ENCODE data around the gene SPIN1.
A peak's percentile ranks its signal among the peaks of the same experiment; 100 is the strongest.
"Not testable (repeated sequence)": the region's sequence is repeated elsewhere in the genome, so short reads cannot be mapped to it uniquely, and the experiment has no call there.

SPIN1 gene

DNA sequence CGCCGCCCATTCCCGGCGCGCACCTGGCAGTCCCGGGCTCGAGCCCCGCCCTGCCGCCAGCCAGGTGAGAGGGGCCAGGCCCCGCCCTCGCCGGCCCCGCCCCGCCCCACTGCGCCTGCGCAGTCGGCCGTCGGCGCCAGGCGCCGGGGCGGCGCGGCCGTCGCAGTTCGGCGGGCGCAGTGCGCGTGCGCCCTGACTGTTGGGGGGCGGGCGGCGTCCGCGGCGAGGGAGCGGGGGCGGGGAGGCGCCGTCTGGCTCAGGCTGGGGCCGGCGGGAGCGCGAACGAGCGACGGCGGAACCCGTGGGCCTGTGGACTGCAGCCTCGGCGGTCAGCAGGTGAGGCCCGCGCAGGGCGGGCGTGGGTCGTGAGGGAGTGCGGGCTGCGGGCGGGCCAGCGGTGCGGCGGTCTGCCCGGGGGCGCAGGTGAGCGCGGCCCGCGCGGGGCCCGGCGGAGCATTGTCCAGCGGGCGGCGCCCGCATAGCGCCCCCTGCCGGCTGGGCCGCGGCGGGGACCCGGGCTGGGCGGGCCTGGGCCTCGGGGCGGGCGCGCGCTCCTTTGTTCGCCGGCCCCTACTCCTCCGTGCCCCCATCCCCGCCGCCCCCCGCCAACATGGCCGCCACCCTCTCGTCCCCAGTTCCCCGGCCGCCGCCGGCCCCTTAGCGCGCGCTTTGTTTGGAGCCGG, at the start of gene SPIN1:
SPIN1 (plus strand) TSS at position 242 of the 683 bp plus-strand sequence. CDS start 38,096 bp downstream, outside the sequence.
- peak; percentile 80 for DNase-seq (ENCODE audit: low read depth)

DNA sequence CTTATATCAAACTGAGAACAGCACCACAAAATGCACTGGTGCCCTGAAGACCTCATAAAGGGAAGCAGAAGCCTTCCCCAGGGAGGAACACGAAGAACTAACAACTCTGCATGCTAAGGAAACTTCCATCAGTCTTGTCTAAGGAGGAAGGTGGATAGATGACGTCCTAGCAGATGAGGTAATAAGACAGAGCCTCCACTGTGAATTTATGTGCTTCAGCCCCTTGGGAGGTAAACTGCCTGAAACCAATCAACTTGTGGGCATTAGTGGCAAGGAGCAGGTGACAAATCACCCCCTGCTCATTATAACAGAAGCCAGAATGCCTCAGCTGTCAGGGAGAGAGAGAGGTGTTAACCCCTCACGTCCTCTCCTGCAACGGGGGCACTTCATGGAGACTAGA, 48.9 kb upstream of the SPIN1 start:
- DNase-seq (ENCODE audit: low read depth), result no peak

DNA sequence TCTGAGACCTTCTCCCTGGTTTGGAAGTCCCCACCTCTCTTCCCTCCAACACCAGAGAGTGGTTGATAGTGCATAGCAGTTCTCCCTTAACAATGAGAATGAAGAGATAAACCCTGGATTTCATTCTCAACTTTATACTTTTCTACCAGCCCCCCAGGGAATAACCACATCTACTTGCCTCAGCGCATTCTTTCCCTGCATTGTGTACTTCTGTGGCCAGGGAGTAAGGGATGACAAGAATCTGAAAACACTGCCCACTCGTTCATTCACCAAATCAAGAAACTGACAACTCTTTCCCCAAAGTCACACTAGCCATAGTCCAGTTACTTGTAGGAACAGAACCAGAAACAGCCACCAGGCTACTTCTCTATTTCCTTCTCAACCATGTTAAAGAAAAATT, 46.0 kb upstream of the SPIN1 start:
- DNase-seq (ENCODE audit: low read depth), result peak; percentile 36

DNA sequence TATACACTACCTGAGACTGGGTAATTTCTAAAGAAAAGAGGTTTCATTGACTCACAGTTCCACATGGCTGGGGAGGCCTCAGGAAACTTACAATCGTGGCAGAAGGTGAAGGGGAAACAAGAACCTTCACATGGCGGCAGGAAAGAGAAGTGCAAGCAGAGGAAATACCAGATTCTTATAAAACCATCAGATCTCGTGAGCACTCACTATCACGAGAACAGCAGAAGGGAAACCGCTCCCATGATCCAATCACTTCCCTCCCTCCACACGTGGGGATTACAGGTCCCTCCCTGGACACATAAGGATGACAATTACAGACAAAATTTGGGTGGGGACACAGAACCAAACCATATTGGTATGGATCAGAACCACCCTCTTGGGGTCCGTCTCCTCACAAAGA, 44.2 kb upstream of the SPIN1 start:
- no peak for DNase-seq (ENCODE audit: low read depth)

DNA sequence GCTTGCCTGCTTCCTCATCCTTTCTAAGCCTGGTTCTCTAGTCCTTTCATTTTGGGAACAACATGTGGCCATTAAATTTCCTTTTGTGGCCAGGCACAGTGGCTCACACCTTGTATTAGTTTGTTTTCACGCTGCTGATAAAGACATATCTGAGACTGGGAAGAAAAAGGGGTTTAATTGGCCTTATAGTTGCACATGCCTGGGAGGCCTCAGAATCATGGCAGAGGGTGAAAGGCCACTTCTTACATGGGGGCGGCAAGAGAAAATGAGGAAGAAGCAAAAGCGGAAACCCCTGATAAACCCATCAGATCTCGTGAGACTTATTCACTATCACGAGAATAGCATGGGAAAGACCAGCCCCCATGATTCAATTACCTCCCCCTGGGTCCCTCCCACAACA, 37.9 kb upstream of the SPIN1 start:
- not testable (repeated sequence) for DNase-seq (ENCODE audit: low read depth)

DNA sequence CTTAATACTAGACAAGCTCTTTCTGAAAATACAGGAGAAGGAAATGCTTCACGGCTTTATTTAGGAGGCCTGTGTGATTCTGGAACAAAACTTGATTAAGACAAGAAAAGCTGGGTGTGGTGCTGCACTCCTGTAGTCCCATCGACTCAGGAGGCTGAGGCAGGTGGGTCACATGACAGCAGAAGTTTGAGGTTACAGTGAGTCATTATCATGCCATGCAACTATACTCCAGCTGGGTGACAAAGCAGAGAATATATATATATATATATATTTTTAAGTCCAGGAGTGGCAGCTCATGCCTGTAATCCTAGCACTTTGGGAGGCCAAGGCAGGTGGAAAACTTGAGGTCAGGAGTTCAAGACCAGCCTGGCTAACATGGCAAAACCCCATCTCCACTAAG, 33.1 kb upstream of the SPIN1 start:
- DNase-seq (ENCODE audit: low read depth), result peak; percentile 14

DNA sequence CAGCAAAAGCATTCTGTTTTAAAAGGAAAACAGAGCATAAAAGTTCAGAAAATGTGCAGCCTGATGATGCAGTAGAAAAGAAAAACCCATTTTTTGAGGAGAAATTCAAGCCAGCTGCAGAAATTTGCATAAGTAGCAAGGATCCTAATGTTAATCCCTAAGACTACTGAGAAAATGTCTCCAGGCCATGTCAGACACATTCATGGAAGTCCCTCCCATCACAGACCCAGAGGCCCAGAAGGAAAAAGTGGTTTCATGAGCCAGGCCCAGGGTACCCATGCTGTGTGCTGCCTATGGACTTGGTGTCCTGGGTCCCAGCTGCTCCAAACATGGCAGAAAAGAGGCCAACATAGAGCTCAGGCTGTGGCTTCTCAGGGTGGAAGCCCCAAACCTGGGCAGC, 31.0 kb upstream of the SPIN1 start:
- not testable (repeated sequence) for DNase-seq (ENCODE audit: low read depth)

DNA sequence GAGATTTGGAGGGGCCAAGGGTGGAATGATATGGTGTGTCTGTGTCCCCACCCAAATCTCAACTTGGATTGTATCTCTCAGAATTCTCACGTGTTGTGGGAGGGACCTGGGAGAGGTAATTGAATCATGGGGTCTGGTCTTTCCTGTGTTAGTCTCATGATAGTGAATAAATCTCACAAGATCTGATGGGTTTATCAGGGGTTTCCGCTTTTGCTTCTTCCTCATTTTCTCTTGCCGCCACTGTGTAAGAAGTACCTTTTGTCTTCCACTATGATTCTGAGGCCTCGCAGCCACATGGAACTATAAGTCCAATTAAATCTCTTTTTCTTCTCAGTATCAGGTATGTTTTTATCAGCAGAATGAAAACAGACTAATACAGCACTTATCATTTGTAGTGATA, 29.5 kb upstream of the SPIN1 start:
- no peak for DNase-seq (ENCODE audit: low read depth)

DNA sequence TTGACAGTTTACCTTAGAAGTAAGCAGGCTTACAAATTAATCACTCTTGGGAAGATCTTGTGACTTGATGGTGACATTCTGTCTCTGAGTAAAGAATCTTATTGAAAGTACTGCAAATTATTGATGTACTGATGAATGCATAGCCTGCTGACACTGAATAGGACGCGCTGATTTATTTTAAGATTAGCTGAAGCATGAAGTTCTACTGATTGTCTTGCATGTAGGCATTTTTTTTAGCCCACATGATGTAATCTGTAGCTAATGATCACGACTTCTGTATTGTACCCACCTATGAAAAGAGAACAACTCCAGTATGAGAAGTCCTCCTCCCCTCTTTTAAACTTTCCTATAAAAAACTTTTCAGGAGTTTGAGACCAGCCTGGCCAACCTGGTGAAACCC, 28.3 kb upstream of the SPIN1 start:
- no peak for DNase-seq (ENCODE audit: low read depth)

DNA sequence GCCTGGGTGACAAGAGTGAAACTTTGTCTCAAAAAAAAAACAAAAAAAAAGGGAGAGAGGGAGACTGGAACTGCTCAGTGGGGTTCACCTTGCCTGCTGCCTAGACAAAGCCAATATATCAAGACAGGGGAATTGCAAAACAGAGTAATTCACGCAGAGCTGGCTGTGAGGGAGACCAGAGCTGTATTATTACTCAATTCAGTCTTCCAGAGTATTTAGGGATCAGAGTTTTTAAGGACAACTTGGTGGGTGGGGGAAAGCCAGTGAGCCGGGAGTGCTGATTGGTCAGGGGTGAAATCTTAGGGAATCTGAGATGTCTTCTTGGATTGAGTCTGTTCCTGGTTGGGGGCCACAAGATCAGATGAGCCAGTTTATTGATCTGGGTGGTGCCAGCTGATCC, 25.6 kb upstream of the SPIN1 start:
- DNase-seq (ENCODE audit: low read depth), result no peak

DNA sequence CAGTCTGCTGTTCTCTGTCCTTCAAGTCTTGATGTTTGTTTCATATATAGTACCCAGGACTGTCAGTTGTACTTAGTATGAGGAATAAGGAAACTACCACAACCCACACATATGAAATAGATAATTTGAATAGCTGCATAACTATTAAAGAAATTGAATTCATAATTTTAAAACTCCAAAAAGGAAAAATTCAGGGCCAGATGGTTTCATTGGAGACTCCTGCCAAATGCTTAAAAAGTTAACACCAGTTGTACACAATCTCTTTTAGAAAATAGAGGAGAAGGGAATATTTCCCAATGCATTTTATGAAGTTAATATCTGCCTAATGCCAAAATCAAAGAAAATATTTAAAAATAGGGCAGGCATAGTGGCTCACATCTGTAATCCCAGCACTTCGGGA, 24.6 kb upstream of the SPIN1 start:
- no peak for DNase-seq (ENCODE audit: low read depth)

DNA sequence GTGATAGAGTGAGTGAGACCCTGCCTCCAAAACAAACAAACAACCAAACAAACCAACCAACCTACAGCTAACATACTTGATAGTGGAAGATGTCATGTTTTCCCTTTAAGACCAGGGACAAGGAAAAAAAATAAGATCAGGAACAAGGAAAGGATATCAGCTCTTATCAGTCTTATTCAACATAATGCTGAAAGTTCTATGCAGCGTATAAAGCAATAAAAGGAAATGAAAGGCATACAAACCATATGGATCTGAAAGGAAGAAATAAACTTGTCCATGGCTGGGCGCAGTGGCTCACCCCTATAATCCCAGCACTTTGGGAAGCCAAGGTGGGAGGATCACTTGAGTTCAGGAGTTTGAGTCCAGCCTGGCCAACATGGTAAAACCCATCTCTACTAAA, 23.5 kb upstream of the SPIN1 start:
- DNase-seq (ENCODE audit: low read depth), result no peak

DNA sequence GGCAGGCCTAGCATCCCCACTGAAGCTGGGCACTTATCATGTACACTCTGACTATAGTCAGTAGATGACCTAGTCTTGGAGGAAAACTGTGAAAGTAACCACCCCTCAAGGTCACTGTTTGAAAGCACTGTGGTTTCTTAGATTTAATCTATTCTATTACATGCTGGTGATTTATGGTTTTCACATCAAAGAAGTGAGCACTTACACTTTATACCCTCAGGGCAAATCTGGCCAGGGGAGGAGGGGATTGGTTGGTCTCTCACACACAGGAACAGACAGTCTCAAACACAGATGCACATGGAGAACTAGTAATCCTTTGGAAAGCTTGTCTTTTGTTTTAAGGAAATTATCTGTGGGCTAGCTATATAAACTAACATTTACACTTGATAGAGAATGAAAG, 17.9 kb upstream of the SPIN1 start:
- DNase-seq (ENCODE audit: low read depth), result peak; percentile 39

DNA sequence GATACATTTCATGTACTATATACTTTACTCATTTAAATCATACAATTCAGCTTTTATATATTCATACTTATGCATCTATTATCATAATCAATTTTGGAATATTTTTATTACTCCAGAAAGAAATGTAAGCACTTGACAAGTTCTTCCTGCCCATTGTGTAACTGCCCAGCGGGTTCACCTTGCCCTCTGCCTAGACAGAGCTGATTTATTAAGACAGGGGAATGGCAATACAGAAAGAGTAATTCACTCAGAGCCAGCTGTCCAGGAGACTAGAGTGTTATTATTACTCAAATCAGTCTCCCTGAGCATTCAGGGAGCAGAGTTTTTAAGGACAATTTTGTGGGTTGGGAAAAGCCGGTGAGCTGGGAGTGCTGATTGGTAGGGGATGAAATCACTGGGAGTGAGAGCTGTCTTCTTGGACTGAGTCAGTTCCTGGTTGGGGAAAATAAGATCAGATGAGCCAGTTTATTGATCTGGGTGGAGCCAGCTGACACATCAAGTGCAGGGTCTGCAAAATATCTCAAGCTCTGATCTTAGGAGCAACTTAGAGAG, 16.1 kb upstream of the SPIN1 start:
- no peak for DNase-seq (ENCODE audit: low read depth)

DNA sequence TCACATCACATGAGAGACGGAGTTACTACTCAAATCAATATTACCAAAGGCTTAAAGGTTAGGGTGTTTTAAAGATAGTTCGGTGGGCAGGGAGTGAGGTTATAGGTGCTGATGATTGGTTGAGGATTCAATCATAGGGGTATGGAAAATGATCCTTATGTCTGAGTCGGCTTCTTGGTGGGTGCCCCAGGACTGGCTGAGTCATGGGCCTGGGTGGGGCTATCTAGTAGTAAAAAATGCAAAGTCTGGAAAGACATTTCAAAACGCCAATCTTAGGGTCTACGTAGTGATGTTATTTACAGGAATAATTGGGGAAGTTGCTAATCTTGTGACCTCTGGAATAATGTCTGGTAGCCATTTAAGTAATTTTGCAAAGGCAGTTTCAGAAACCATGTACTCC, 15.2 kb upstream of the SPIN1 start:
- no peak for DNase-seq (ENCODE audit: low read depth)

DNA sequence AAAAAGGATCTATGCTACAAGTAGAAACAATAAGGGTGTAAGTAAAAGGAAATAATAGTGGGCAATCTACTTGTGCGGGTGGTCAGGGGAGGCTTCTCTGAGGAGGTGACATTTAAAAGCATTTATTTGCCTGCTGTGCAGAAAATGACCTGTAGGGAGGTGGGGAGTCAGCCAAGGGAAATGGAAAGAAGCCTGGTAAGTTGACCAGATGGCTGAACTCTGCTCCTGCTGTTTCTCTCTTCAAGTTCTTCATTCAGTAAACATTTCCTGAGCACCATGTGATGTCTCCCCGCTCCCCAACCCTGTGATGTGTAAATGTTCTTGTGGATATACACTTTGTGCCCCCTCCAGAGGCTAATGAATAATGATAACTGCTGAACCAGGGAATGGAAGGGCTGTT, 9.9 kb upstream of the SPIN1 start:
- DNase-seq (ENCODE audit: low read depth), result no peak

DNA sequence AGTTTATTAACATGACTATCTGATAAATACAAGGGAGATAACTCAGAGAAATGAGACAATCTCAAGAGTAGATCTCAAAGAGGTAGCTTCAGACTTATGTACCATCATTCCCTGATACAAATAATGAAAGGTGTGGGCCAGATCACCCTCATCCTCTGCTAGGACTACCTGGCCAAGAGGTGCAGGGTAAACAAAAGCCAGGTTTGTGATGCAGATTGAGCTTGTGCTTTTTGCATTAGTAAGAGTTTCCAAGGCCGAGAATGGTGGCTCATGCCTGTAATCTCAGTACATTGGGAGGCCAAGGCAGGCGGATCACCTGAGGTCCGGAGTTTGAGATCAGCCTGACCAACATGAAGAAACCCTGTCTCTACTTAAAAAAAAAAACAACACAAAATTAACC, 8.9 kb upstream of the SPIN1 start:
- DNase-seq (ENCODE audit: low read depth), result no peak

DNA sequence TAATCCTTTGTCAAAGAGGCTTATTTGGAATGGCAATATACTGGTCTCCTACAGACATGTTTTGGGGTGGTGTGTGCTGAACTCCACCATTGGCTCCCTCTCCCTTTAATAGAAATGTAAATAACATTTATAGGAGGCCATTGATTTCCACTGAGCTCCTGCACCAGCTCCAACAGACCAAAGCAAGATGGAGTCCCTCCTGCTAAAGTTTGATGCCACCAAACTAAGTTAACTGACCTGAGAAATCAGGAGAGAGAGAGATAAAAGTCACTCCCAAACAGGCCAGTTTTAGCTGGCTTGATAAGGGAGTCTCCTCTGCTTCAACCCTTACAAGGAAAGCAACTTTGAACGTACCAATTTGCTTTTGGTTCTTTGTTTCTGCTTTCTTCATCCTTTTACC, 8.1 kb upstream of the SPIN1 start:
- DNase-seq (ENCODE audit: low read depth), result no peak

DNA sequence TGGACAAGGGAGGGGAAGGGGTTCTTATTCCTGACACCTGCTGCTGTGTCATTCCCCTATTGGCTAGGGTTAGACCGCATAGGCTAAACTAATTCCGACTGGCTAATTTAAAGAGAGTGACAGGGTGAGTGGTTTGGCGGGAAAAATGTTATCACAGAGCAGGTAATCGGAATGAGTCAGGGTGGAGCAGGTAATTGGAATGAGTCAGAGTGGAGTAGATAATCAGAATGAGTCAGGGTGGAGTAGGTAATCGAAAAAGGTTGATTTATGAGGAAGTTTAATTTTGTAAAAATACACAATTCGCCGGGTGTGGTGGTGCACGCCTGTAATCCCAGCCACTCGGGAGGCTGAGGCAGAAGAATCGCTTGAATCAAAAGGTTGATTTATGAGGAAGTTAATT, 6.9 kb upstream of the SPIN1 start:
- not testable (repeated sequence) for DNase-seq (ENCODE audit: low read depth)

DNA sequence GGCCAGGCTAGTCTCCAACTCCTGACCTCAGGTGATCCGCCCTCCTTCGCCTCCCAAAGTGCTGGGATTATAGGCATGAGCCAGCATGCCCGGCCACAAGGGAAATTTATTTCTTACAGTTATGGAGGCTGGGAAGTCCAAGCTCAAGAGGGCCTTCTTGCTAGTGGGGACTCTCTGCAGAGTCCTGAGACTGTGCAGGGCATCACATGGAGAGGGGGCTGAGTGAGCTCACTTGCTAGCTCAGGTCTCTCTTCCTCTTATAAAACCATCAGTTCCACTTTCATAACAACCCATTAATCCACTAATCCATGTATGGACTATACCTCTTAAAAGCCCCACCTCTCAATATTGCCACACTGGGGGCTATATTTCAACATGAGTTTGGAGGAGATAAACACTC, 5.1 kb upstream of the SPIN1 start:
- no peak for DNase-seq (ENCODE audit: low read depth)

DNA sequence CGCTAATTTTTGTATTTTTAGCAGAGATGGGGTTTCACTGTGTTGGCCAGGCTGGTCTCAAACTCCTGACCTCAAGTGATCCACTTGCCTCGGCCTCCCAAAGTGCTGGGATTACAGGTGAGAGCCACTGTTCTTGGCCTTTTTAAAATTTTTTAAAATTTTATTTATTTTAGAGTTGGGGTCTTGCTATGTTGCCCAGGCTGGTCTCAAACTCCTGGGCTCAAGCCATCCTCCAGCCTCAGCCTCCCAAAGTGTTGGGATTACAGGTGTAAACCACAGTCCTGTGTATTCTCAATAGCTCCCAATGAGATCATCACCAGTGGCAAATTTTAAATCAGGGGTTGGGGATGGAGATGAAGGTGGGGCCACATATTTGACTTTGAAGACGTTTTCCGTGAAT, 2.1 kb upstream of the SPIN1 start:
- DNase-seq (ENCODE audit: low read depth), result not testable (repeated sequence)

DNA sequence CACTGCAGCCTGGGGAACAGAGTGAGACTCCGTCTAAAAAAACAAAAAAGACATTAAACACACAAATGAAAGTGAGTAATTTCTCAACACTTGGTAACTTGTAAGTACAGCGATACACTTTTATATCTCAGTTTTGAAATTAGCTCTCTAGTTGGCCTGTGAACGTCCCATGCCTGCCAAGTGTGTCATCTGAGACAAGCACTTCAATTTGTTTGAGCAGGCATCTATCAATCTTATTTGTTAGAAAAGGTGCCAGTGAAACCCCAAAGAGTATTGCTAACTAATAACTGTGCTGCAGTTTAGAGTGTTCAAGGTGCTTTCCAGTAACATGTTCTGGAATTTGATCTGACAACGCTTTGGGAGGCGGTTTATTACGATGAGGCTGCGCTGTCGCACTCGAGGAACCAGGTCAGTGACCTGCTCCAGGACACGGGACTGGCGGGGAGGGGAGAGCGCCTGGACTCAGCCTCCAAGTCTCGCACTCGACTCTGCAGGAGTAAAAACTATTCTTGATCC, 1.1 kb upstream of the SPIN1 start:
- no peak for DNase-seq (ENCODE audit: low read depth)

DNA sequence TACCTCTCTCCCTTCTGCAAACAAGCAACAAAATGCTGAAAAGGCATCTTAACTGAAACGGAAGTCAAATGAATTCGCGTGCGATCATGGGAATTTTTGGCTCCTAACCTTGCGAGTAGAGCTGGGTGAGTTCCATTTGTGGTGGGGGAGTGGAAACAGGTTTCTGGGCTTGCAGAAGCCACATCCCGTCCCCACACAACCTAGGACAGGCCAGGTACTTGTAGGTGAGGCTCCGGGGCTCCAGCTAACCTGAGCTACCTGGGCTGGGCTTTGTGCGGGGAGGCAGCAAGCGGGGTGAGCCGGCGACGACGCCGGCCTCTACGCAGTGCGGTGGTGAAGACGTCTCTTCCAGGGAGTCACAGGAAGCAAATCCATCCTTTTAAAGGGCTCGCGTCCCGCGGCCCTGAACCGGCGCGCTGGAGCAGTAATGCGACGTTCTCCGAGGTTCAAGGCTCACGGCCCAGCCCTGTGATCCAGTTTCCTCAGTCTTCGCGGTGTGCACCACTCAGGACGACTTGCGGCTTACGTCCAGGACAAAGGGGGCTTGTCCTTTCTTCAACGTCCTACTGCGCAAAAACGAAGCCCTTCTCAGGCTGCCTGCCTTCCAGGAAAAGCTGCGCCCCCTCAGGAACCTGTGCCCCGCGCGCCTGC, 567 bp upstream of the SPIN1 start:
- peak; percentile 72 for DNase-seq (ENCODE audit: low read depth)

Measured in EH (cell line).